SJSA1 (cell line): ENCODE results near the gene POMGNT2. TPM values are rescaled to one million over a fixed set of nuclear protein-coding genes. Genes with fewer than 3 reads are reported as not detected.

Source experiments
- DNase-seq, 2 experiments: peaks; one replicate each; pipeline ENCODE4 v3.0.0-alpha.2; 2015 to 2020; ENCODE audit warnings: low spot score in 2 of 2, low read depth in 1 of 2
- H3K27ac ChIP-seq: fragments of 250-450 bp; sonication (Bioruptor Pico); 2 replicates; pipeline ENCODE4 v1.5.1; 2020; ENCODE audit warnings: mild to moderate bottlenecking, moderate library complexity
- H3K27me3 ChIP-seq: fragments of 250-450 bp; sonication (Bioruptor Pico); replicated peaks from 2 replicates; pipeline ENCODE4 v1.5.1; 2020; ENCODE audit warnings: mild to moderate bottlenecking, moderate library complexity
- H3K36me3 ChIP-seq: fragments of 250-450 bp; sonication (Bioruptor Pico); 2 replicates; pipeline ENCODE4 v1.5.1; 2020; ENCODE audit warnings: mild to moderate bottlenecking
- H3K4me1 ChIP-seq: fragments of 250-450 bp; sonication (Bioruptor Pico); replicated peaks from 2 replicates; pipeline ENCODE4 v1.6.1; 2021; ENCODE audit warnings: mild to moderate bottlenecking
- H3K4me3 ChIP-seq: fragments of 250-450 bp; sonication (Bioruptor Pico); 2 replicates; pipeline ENCODE4 v1.5.1; 2020; ENCODE audit warnings: mild to moderate bottlenecking
- H3K9me3 ChIP-seq: fragments of 250-450 bp; sonication (Bioruptor Pico); replicated peaks from 2 replicates; pipeline ENCODE4 v1.5.1; 2020; ENCODE audit warnings: mild to moderate bottlenecking
- total RNA-seq: library from RNA; depleted of rRNA; stranded (reverse); fragments of >200 nt; shearing (Covaris generic); gene quantifications from 2 replicates; pipeline ENCODE4 v1.2.3, GENCODE V29; 2014

POMGNT2 gene
- total RNA-seq, 1 experiment from 2014 or later: 4.6 TPM

GRCh38 chr3:43093974-43094373, 11.9 kb downstream of the POMGNT2 start:
- Histone ChIP-seq H3K27ac (no peak overlapping the region), H3K36me3 (no peaks in the 10 kb centered on the region), H3K9me3 (no peaks in the 10 kb centered on the region), H3K4me3 (no peak overlapping the region), H3K27me3 (no peaks in the 10 kb centered on the region), H3K4me1 (no peaks in the 10 kb centered on the region)
- no peak for DNase-seq

GRCh38 chr3:43093006-43093405, 12.9 kb downstream of the POMGNT2 start:
- no peaks in the 10 kb centered on the region for H3K36me3 ChIP-seq
- H3K4me1 ChIP-seq: no peaks in the 10 kb centered on the region
- no peak for DNase-seq
- no peak overlapping the region for H3K4me3 ChIP-seq
- no peaks in the 10 kb centered on the region for H3K27me3 ChIP-seq
- no peaks in the 10 kb centered on the region for H3K9me3 ChIP-seq
- no peak overlapping the region for H3K27ac ChIP-seq

GRCh38 chr3:43091481-43091880, 14.4 kb downstream of the POMGNT2 start:
- H3K4me1 ChIP-seq: no peaks in the 10 kb centered on the region
- H3K9me3 ChIP-seq: no peaks in the 10 kb centered on the region
- no peak overlapping the region for H3K4me3 ChIP-seq
- H3K27ac ChIP-seq: no peak overlapping the region
- H3K27me3 ChIP-seq: no peaks in the 10 kb centered on the region
- no peaks in the 10 kb centered on the region for H3K36me3 ChIP-seq
- DNase-seq: no peak

GRCh38 chr3:43090238-43090637, 15.6 kb downstream of the POMGNT2 start:
- Histone ChIP-seq H3K4me1 (no peaks in the 10 kb centered on the region), H3K36me3 (no peaks in the 10 kb centered on the region), H3K4me3 (no peak overlapping the region), H3K27ac (no peak overlapping the region), H3K9me3 (no peaks in the 10 kb centered on the region), H3K27me3 (no peaks in the 10 kb centered on the region)
- no peak for DNase-seq

GRCh38 chr3:43089081-43089480, 16.8 kb downstream of the POMGNT2 start:
- H3K27me3 ChIP-seq: no peaks in the 10 kb centered on the region
- H3K36me3 ChIP-seq: no peaks in the 10 kb centered on the region
- no peak overlapping the region for H3K27ac ChIP-seq
- no peak for DNase-seq
- no peaks in the 10 kb centered on the region for H3K9me3 ChIP-seq
- H3K4me3 ChIP-seq: no peak overlapping the region
- H3K4me1 ChIP-seq: no peaks in the 10 kb centered on the region

- no peak for DNase-seq
- no peak overlapping the region for H3K27ac ChIP-seq
- H3K4me3 ChIP-seq: no peak overlapping the region
- no peaks in the 10 kb centered on the region for H3K36me3 ChIP-seq
- H3K9me3 ChIP-seq: no peaks in the 10 kb centered on the region
- no peaks in the 10 kb centered on the region for H3K4me1 ChIP-seq
- H3K27me3 ChIP-seq: no peaks in the 10 kb centered on the region
Observed at GRCh38 chr3:43087249-43087776, 18.6 kb downstream of the POMGNT2 start.

- no peaks in the 10 kb centered on the region for H3K36me3 ChIP-seq
- DNase-seq: no peak
Observed at GRCh38 chr3:43086460-43087165, 19.3 kb downstream of the POMGNT2 start.

GRCh38 chr3:43082457-43082856, 23.4 kb downstream of the POMGNT2 start:
- no peaks in the 10 kb centered on the region for H3K36me3 ChIP-seq
- H3K27ac ChIP-seq: no peak overlapping the region
- DNase-seq: no peak
- H3K4me1 ChIP-seq: no peaks in the 10 kb centered on the region
- no peaks in the 10 kb centered on the region for H3K27me3 ChIP-seq
- H3K9me3 ChIP-seq: no peaks in the 10 kb centered on the region
- H3K4me3 ChIP-seq: no peak overlapping the region

More at GRCh38 chr3:43086460-43087165, 19.3 kb downstream of the POMGNT2 start:
- Histone ChIP-seq H3K27ac (no peak overlapping the region), H3K4me3 (no peak overlapping the region), H3K4me1 (no peaks in the 10 kb centered on the region), H3K27me3 (no peaks in the 10 kb centered on the region), H3K9me3 (no peaks in the 10 kb centered on the region)

GRCh38 chr3:43081796-43082195, 24.1 kb downstream of the POMGNT2 start:
- Histone ChIP-seq H3K27ac (no peak overlapping the region), H3K27me3 (no peaks in the 10 kb centered on the region), H3K9me3 (no peaks in the 10 kb centered on the region), H3K36me3 (no peaks in the 10 kb centered on the region), H3K4me1 (no peaks in the 10 kb centered on the region), H3K4me3 (no peak overlapping the region)
- DNase-seq: no peak

- no peaks in the 10 kb centered on the region for H3K9me3 ChIP-seq
- H3K4me3 ChIP-seq: no peak overlapping the region
- H3K4me1 ChIP-seq: no peaks in the 10 kb centered on the region
- H3K27me3 ChIP-seq: no peaks in the 10 kb centered on the region
- DNase-seq: no peak
- H3K36me3 ChIP-seq: no peaks in the 10 kb centered on the region
- H3K27ac ChIP-seq: no peak overlapping the region
Observed at GRCh38 chr3:43080726-43081568, 24.9 kb downstream of the POMGNT2 start.

- H3K4me1 ChIP-seq: no peaks in the 10 kb centered on the region
Observed at GRCh38 chr3:43079536-43080332, 26.1 kb downstream of the POMGNT2 start.

GRCh38 chr3:43077707-43078106, 28.2 kb downstream of the POMGNT2 start:
- no peaks in the 10 kb centered on the region for H3K36me3 ChIP-seq
- no peaks in the 10 kb centered on the region for H3K4me1 ChIP-seq
- no peak for DNase-seq
- no peaks in the 10 kb centered on the region for H3K9me3 ChIP-seq
- H3K4me3 ChIP-seq: no peak overlapping the region
- H3K27ac ChIP-seq: no peak overlapping the region
- H3K27me3 ChIP-seq: no peaks in the 10 kb centered on the region

More at GRCh38 chr3:43079536-43080332, 26.1 kb downstream of the POMGNT2 start:
- Histone ChIP-seq H3K27ac (no peak overlapping the region), H3K27me3 (no peaks in the 10 kb centered on the region), H3K36me3 (no peaks in the 10 kb centered on the region), H3K9me3 (no peaks in the 10 kb centered on the region), H3K4me3 (no peak overlapping the region)
- no peak for DNase-seq

- H3K4me1 ChIP-seq: no peaks in the 10 kb centered on the region
- no peaks in the 10 kb centered on the region for H3K36me3 ChIP-seq
- DNase-seq: no peak
- no peak overlapping the region for H3K4me3 ChIP-seq
- H3K27me3 ChIP-seq: no peaks in the 10 kb centered on the region
- no peaks in the 10 kb centered on the region for H3K9me3 ChIP-seq
- H3K27ac ChIP-seq: no peak overlapping the region
Observed at GRCh38 chr3:43077261-43077660, 28.6 kb downstream of the POMGNT2 start.
